HG03520 (cell line): ENCODE measurements around the gene EHBP1L1.

Source experiments
- ATAC-seq: cut with Tn5 transposase; IDR thresholded peaks from one replicate; pipeline ENCODE4 v1.9.1; 2021; ENCODE audit warnings: mild to moderate bottlenecking, moderate library complexity; ENCODE audit not compliant: unreplicated experiment

The EHBP1L1 gene

GRCh38 chr11:65613091-65613928 lies 37.5 kb downstream of the EHBP1L1 start:
- no peak for ATAC-seq

GRCh38 chr11:65615229-65615949 lies 39.5 kb downstream of the EHBP1L1 start, which contains the start of gene PCNX3:
Gene PCNX3, plus strand, starts transcription at chr11:65615776. Its CDS starts 536 bp downstream, at chr11:65616312.
- peak; percentile 77 for ATAC-seq

GRCh38 chr11:65615950-65616574 lies 40.2 kb downstream of the EHBP1L1 start:
- peak; percentile 4 for ATAC-seq

- no peak for ATAC-seq
Measured at GRCh38 chr11:65616575-65617001, 40.7 kb downstream of the EHBP1L1 start.

GRCh38 chr11:65617136-65617850 lies 41.4 kb downstream of the EHBP1L1 start:
- ATAC-seq = no peak

GRCh38 chr11:65617990-65618751 lies 42.3 kb downstream of the EHBP1L1 start:
- no peak for ATAC-seq

- ATAC-seq = no peak
Measured at GRCh38 chr11:65618763-65619162, 42.9 kb downstream of the EHBP1L1 start.

GRCh38 chr11:65619281-65619928 lies 43.6 kb downstream of the EHBP1L1 start:
- no peak for ATAC-seq

- ATAC-seq = no peak
Measured at GRCh38 chr11:65620666-65621065, 44.8 kb downstream of the EHBP1L1 start.

GRCh38 chr11:65621460-65621859 lies 45.6 kb downstream of the EHBP1L1 start:
- no peak for ATAC-seq

GRCh38 chr11:65622011-65622410 lies 46.2 kb downstream of the EHBP1L1 start:
- ATAC-seq = no peak

- no peak for ATAC-seq
Measured at GRCh38 chr11:65623177-65623576, 47.3 kb downstream of the EHBP1L1 start.

GRCh38 chr11:65623852-65624616 lies 48.2 kb downstream of the EHBP1L1 start:
- ATAC-seq = no peak

- ATAC-seq = no peak
Measured at GRCh38 chr11:65624931-65625627, 49.2 kb downstream of the EHBP1L1 start.

GRCh38 chr11:65625628-65626342 lies 49.9 kb downstream of the EHBP1L1 start:
- no peak for ATAC-seq

- ATAC-seq = no peak
Measured at GRCh38 chr11:65627202-65627601, 51.3 kb downstream of the EHBP1L1 start.

- ATAC-seq = no peak
Measured at GRCh38 chr11:65629579-65629978, 53.7 kb downstream of the EHBP1L1 start.

GRCh38 chr11:65630215-65630614 lies 54.4 kb downstream of the EHBP1L1 start:
- ATAC-seq = no peak
